B cell (primary cell): Measurements from ENCODE around the gene HDX. TPM values are rescaled to one million over a fixed set of nuclear protein-coding genes. Genes with fewer than 3 reads are reported as not detected.

Source experiments
- ATAC-seq: fragments of 200-7000 bp; cut with Tn5 transposase; one replicate; pipeline ENCODE4 v1.10.0; 2021; ENCODE audit warnings: low read depth, mild to moderate bottlenecking, moderate number of reproducible peaks, moderate library complexity
- CTCF ChIA-PET: fragments of 350-600 bp; sonication (Branson Sonifier 250); formaldehyde crosslinking; loops from one replicate; lab custom pipeline; 2021; ENCODE audit warnings: antibody characterized with exemption, inconsistent platforms; lab: Charles Lee
- POLR2A ChIA-PET: fragments of 350-600 bp; sonication (Branson Sonifier 250); formaldehyde crosslinking; loops from one replicate; lab custom pipeline; 2021; ENCODE audit warnings: antibody characterized with exemption; lab: Charles Lee
- DNase-seq: peaks from one replicate; pipeline ENCODE4 v3.0.0; 2013
- H2AFZ ChIP-seq: 2 replicates; pipeline ENCODE4 v1.6.1; 2012; ENCODE audit warnings: mild to moderate bottlenecking, low read depth, low read length; ENCODE audit not compliant: insufficient read depth, poor library complexity, severe bottlenecking
- H3K27ac ChIP-seq, 2 donors: 1 replicate in 1 of 2; 2 replicates in 1 of 2; pipeline ENCODE4 v1.5.1; 2012 to 2013; ENCODE audit warnings: low read length in 2 of 2, mild to moderate bottlenecking in 2 of 2, moderate library complexity in 1 of 2
- H3K27me3 ChIP-seq, 4 experiments: fragments of 200-600 bp in 1 of 4; sonication (generic) in 1 of 4; replicated peaks in 1 of 4; 1 replicate in 2 of 4; 2 replicates in 2 of 4; pipeline versions ENCODE4 v1.6.1 to v1.7.0; 2013 to 2016; ENCODE audit warnings: low read length in 3 of 4, mild to moderate bottlenecking in 2 of 4, mixed read lengths in 1 of 4, moderate library complexity in 1 of 4; ENCODE audit not compliant: insufficient read depth in 4 of 4, control insufficient read depth in 3 of 4; ENCODE audit errors: control extremely low read depth in 1 of 4
- H3K36me3 ChIP-seq, 2 experiments: replicated peaks in 1 of 2; 1 replicate in 1 of 2; 2 replicates in 1 of 2; pipeline versions ENCODE4 v1.6.1 to v1.7.1; 2013; ENCODE audit warnings: low read length in 1 of 2; ENCODE audit not compliant: insufficient read depth in 2 of 2, control insufficient read depth in 1 of 2; ENCODE audit errors: control extremely low read depth in 1 of 2, extremely low read depth in 1 of 2
- H3K4me1 ChIP-seq, 2 donors: fragments of 200-600 bp in 1 of 2; sonication (generic) in 1 of 2; 1 replicate in 1 of 2; 2 replicates in 1 of 2; pipeline versions ENCODE4 v1.5.1 to v1.6.1; 2013 to 2017; ENCODE audit warnings: low read length in 2 of 2; ENCODE audit not compliant: control insufficient read depth in 2 of 2, insufficient read depth in 2 of 2
- H3K4me2 ChIP-seq: replicated peaks from 2 replicates; pipeline ENCODE3; 2012; ENCODE audit warnings: mild to moderate bottlenecking, low read depth, low read length; ENCODE audit not compliant: poor library complexity, severe bottlenecking
- H3K4me3 ChIP-seq, 5 experiments: fragments of 200-600 bp in 1 of 5; sonication (generic) in 1 of 5; 1 replicate in 3 of 5; 2 replicates in 2 of 5; pipeline versions ENCODE4 v1.5.1 to v1.7.0; 2011 to 2016; ENCODE audit warnings: low read length in 4 of 5, mild to moderate bottlenecking in 4 of 5, low read depth in 2 of 5, control low read depth in 1 of 5, moderate library complexity in 1 of 5; ENCODE audit not compliant: insufficient read depth in 1 of 5; ENCODE audit errors: control extremely low read depth in 1 of 5, extremely low read depth in 1 of 5
- H3K79me2 ChIP-seq: fragments of 200-600 bp; sonication (generic); one replicate; pipeline ENCODE4 v1.6.0; 2016; ENCODE audit warnings: low read length; ENCODE audit not compliant: control insufficient read depth, insufficient read depth
- H3K9ac ChIP-seq: fragments of 200-600 bp; sonication (generic); 2 replicates; pipeline ENCODE4 v1.6.1; 2017; ENCODE audit warnings: mild to moderate bottlenecking, low read length, moderate library complexity
- H3K9me3 ChIP-seq, 3 donors: one replicate each; pipeline versions ENCODE4 v1.6.1 to v1.7.1; 2013; ENCODE audit warnings: low read length in 2 of 3; ENCODE audit not compliant: control insufficient read depth in 2 of 3, insufficient read depth in 1 of 3; ENCODE audit errors: control extremely low read depth in 1 of 3
- H4K20me1 ChIP-seq: 2 replicates; pipeline ENCODE4 v1.6.0; 2012; ENCODE audit warnings: mild to moderate bottlenecking, low read length; ENCODE audit not compliant: insufficient read depth, control insufficient read depth, poor library complexity, severe bottlenecking
- H3K27ac Mint-ChIP-seq: one replicate; pipeline ENCODE4 v1.8.0; 2021; ENCODE audit warnings: mixed read lengths
- H3K27me3 Mint-ChIP-seq: one replicate; pipeline ENCODE4 v1.8.0; 2021; ENCODE audit warnings: mixed read lengths
- H3K4me1 Mint-ChIP-seq: one replicate; pipeline ENCODE4 v1.8.0; 2021; ENCODE audit warnings: mixed read lengths
- H3K4me3 Mint-ChIP-seq: one replicate; pipeline ENCODE4 v1.8.0; 2021; ENCODE audit warnings: mixed read lengths
- H3K9me3 Mint-ChIP-seq: one replicate; pipeline ENCODE4 v1.8.0; 2022; ENCODE audit warnings: mixed read lengths; ENCODE audit not compliant: insufficient read depth
- CTCF ChIP-seq: fragments of 200-600 bp; IDR thresholded peaks from one replicate; pipeline ENCODE4 v1.8.0; 2022; ENCODE audit warnings: antibody characterized with exemption, mild to moderate bottlenecking
- EZH2 ChIP-seq: IDR thresholded peaks from 2 replicates; pipeline ENCODE4 v1.6.1; 2012; ENCODE audit warnings: borderline replicate concordance, low read depth, mild to moderate bottlenecking, moderate library complexity, low read length; ENCODE audit not compliant: insufficient read depth, poor library complexity, severe bottlenecking
- WGBS: methylation state at CpG from one replicate; pipeline ENCODE4 v1.1.5; 2013; ENCODE audit warnings: missing lambda C conversion rate; ENCODE audit not compliant: insufficient coverage; 5-methylcytosine and 5-hydroxymethylcytosine counted together
- intact Hi-C: fragments of 100-400 bp; cut with micrococcal nuclease; formaldehyde crosslinking; loops from one replicate; pipeline ENCODE4 v1.10.0; 2022
- polyA plus RNA-seq: library from polyadenylated mRNA; depleted of rRNA; stranded (reverse); fragments of >200 nt; gene quantifications from 2 replicates; pipeline ENCODE4 v1.2.3, GENCODE V29; 2012
- total RNA-seq, 2 donors: library from RNA; stranded (reverse); fragments of 120-200 nt in 1 of 2; gene quantifications; 1 replicate in 1 of 2; 2 replicates in 1 of 2; pipeline versions ENCODE4 v1.2.3 to v1.2.4, GENCODE V29; 2013 to 2022

HDX gene
- total and polyA plus RNA-seq, 2 donors (not counting 1 experiment from before 2014, with no cell fraction given), result 1.00 to 3.2 TPM

GRCh38 chrX:84479086-84479485, 23.2 kb downstream of the HDX start:
- TF ChIP-seq EZH2 (no peak), CTCF (no peak)
- Mint-ChIP-seq H3K4me3 (no peak overlapping the region), H3K27ac (no peak overlapping the region), H3K9me3 (no peaks in the 10 kb centered on the region), H3K4me1 (no peaks in the 10 kb centered on the region), H3K27me3 (no peaks in the 10 kb centered on the region)
- Histone ChIP-seq H3K27ac (no peak overlapping the region), H3K4me1 (no peaks in the 10 kb centered on the region), H3K79me2 (no peaks in the 10 kb centered on the region), H3K4me2 (no peak overlapping the region), H3K4me3 (no peak overlapping the region), H2AFZ (no peak overlapping the region), H3K9ac (no peak overlapping the region), H3K36me3 (no peaks in the 10 kb centered on the region), H3K27me3 (no peaks in the 10 kb centered on the region), H4K20me1 (no peaks in the 10 kb centered on the region), H3K9me3 (peaks cover 0 to 7% (median 5%) of the 10 kb centered on the region in 3 donors)
- DNase-seq, result no peak
- ATAC-seq, result no peak
- WGBS, result no CpG with 5 or more reads among the region's 2 CpGs
- CTCF ChIA-PET, result no interaction called here
- intact Hi-C loops, result no loop called here
- POLR2A ChIA-PET, result no interaction called here

GRCh38 chrX:84477114-84477513, 25.1 kb downstream of the HDX start:
- Histone ChIP-seq H3K27me3 (no peaks in the 10 kb centered on the region), H3K9me3 (no peaks in the 10 kb centered on the region), H3K9ac (no peak overlapping the region), H3K4me2 (no peak overlapping the region), H2AFZ (no peak overlapping the region), H4K20me1 (no peaks in the 10 kb centered on the region), H3K36me3 (no peaks in the 10 kb centered on the region), H3K79me2 (no peaks in the 10 kb centered on the region), H3K4me1 (no peaks in the 10 kb centered on the region), H3K27ac (no peak overlapping the region), H3K4me3 (no peak overlapping the region)
- no peak for DNase-seq
- no peak for ATAC-seq
- H3K27me3 Mint-ChIP-seq, result no peaks in the 10 kb centered on the region
- H3K27ac Mint-ChIP-seq, result no peak overlapping the region
- H3K4me1 Mint-ChIP-seq, result no peaks in the 10 kb centered on the region
- ChIA-PET CTCF (no interaction called here), POLR2A (no interaction called here)
- intact Hi-C loops, result no loop called here
- TF ChIP-seq CTCF (no peak), EZH2 (no peak)
- no peak overlapping the region for H3K4me3 Mint-ChIP-seq
- no peaks in the 10 kb centered on the region for H3K9me3 Mint-ChIP-seq
